Gastroesophageal sphincter (tissue), 4 donors: ENCODE measurements around the gene PNPLA1. TPM values are rescaled to one million over a fixed set of nuclear protein-coding genes. Genes with fewer than 3 reads are reported as not detected.

Source experiments
- ATAC-seq: fragments of 150-250 bp; one replicate; pipeline ENCODE4 v1.9.1; 2016; ENCODE audit warnings: mild to moderate bottlenecking, moderate library complexity
- H3K27ac ChIP-seq, 4 donors: fragments of 200-600 bp; sonication (generic) in 3 of 4; 1 replicate in 3 of 4; 2 replicates in 1 of 4; pipeline ENCODE4 v1.5.1; 2016 to 2019
- H3K27me3 ChIP-seq: fragments of 200-600 bp; sonication (generic); one replicate; pipeline ENCODE4 v1.5.1; 2019
- H3K36me3 ChIP-seq, 2 donors: fragments of 200-600 bp; sonication (generic); one replicate each; pipeline ENCODE4 v1.5.1; 2019; ENCODE audit warnings: control low read depth in 1 of 2
- H3K4me1 ChIP-seq, 3 donors: fragments of 200-600 bp; sonication (generic); 1 replicate in 2 of 3; 2 replicates in 1 of 3; pipeline ENCODE4 v1.5.1; 2016 to 2019; ENCODE audit warnings: control low read depth in 2 of 3
- H3K4me3 ChIP-seq, 2 donors: fragments of 200-600 bp; sonication (generic); one replicate each; pipeline ENCODE4 v1.5.1; 2019; ENCODE audit warnings: mild to moderate bottlenecking in 1 of 2, moderate library complexity in 1 of 2
- H3K9me3 ChIP-seq, 3 donors: fragments of 200-600 bp; sonication (generic); one replicate each; pipeline ENCODE4 v1.5.1; 2017 to 2019; ENCODE audit warnings: control low read depth in 2 of 3
- EP300 ChIP-seq: sonication (generic); formaldehyde crosslinking; IDR thresholded peaks from one replicate; pipeline ENCODE4 v1.6.1; 2017; ENCODE audit warnings: antibody characterized with exemption, mild to moderate bottlenecking
- POLR2A ChIP-seq, 2 donors: fragments of 450-650 bp; IDR thresholded peaks; one replicate each; pipeline ENCODE4 v1.6.1; 2017; ENCODE audit warnings: antibody characterized with exemption in 2 of 2, mild to moderate bottlenecking in 2 of 2, moderate library complexity in 1 of 2
- POLR2AphosphoS5 ChIP-seq: sonication (generic); formaldehyde crosslinking; IDR thresholded peaks from one replicate; pipeline ENCODE4 v1.6.1; 2017; ENCODE audit warnings: antibody characterized with exemption
- WGBS, 2 donors: methylation state at CpG; one replicate each; pipeline ENCODE4 v1.1.5; 2018; ENCODE audit warnings: low coverage in 1 of 2; 5-methylcytosine and 5-hydroxymethylcytosine counted together
- total RNA-seq, 4 donors: library from RNA; depleted of rRNA; stranded (reverse); fragments of >200 nt; gene quantifications; one replicate each; pipeline ENCODE4 v1.1.0, GENCODE V29; 2016
- TF ChIP-seq, protein P1 (sequence below), 4 experiments: fragments of 200-600 bp in 2 of 4; fragments of 450-650 bp in 2 of 4; sonication (generic) in 1 of 4; IDR thresholded peaks; one replicate each; pipeline ENCODE4 v1.5.1; 2017 to 2019; ENCODE audit warnings: antibody characterized with exemption in 4 of 4, mild to moderate bottlenecking in 2 of 4, moderate library complexity in 2 of 4

Gene PNPLA1
- total RNA-seq, 4 donors from 2014 or later, result not detected

DNA sequence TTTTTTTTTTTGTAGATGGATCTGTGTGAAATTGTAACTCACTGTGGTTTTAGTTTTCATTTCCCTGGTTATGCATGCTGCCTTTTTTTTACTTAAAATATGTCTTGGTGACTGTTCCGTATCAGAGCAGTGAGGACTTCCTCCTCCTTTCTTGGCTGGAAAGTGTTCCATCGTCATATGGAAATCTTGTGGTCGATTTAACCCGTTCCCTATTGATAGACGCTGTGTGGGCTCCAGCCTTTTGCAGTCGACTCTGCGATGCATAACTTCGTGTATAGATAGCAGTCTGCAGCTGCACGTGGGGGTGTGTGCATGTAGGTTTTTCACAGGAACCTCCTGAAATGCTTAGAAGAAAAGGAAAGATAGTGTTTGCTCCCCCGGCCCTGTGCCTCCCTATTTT lies 28.1 kb upstream of the PNPLA1 start:
- no peaks in the 10 kb centered on the region for H3K27me3 ChIP-seq
- 38 to 61% methylated on average over 5 to 7 of the region's 10 CpGs for WGBS, 2 donors
- TF ChIP-seq POLR2AphosphoS5 (no peak), EP300 (no peak), POLR2A (IDR thresholded peaks at IDR 0.05) (no peak)
- TF ChIP-seq, protein P1, sequence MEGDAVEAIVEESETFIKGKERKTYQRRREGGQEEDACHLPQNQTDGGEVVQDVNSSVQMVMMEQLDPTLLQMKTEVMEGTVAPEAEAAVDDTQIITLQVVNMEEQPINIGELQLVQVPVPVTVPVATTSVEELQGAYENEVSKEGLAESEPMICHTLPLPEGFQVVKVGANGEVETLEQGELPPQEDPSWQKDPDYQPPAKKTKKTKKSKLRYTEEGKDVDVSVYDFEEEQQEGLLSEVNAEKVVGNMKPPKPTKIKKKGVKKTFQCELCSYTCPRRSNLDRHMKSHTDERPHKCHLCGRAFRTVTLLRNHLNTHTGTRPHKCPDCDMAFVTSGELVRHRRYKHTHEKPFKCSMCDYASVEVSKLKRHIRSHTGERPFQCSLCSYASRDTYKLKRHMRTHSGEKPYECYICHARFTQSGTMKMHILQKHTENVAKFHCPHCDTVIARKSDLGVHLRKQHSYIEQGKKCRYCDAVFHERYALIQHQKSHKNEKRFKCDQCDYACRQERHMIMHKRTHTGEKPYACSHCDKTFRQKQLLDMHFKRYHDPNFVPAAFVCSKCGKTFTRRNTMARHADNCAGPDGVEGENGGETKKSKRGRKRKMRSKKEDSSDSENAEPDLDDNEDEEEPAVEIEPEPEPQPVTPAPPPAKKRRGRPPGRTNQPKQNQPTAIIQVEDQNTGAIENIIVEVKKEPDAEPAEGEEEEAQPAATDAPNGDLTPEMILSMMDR (IDR thresholded peaks at IDR 0.05), result no peak
- no peak overlapping the region for H3K4me3 ChIP-seq
- H3K9me3 ChIP-seq, result no peaks in the 10 kb centered on the region
- no peak for ATAC-seq
- peaks cover 0 to 3% of the 10 kb centered on the region in 2 donors for H3K36me3 ChIP-seq
- H3K4me1 ChIP-seq, result no peaks in the 10 kb centered on the region
- no peak overlapping the region for H3K27ac ChIP-seq

- ATAC-seq, result no peak
- 64 to 91% methylated on average over 5 of the region's 5 CpGs for WGBS, 2 donors
- TF ChIP-seq EP300, result no peak
- TF ChIP-seq POLR2AphosphoS5, result no peak
- TF ChIP-seq POLR2A (IDR thresholded peaks at IDR 0.05), result no peak
- TF ChIP-seq, protein P1 (IDR thresholded peaks at IDR 0.05), result no peak
- Histone ChIP-seq H3K27me3 (no peaks in the 10 kb centered on the region), H3K27ac (no peak overlapping the region), H3K4me3 (no peak overlapping the region), H3K9me3 (no peaks in the 10 kb centered on the region), H3K36me3 (peaks cover 0 to 3% of the 10 kb centered on the region in 2 donors), H3K4me1 (no peaks in the 10 kb centered on the region)
Measured at GRCh38 chr6:36242161-36242560, 27.7 kb upstream of the PNPLA1 start.

DNA sequence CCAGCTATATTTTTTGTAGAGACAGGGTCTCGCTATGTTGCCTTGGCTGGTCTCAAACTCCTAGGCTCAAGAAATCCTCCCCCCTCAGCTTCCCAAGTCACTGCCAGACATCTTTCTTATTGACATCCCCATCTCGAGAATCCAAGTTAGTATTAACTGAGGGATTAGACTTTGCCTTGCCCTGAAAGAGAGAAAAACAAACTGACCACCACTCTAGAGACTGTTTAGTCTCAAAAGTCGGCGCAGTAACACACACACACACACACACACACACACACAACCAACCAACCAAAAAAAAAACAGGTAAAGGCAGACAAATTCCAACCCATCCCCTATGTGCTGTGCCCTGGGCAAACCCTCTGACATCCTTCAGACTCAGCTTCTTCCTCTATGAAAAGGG lies 27.2 kb upstream of the PNPLA1 start:
- Histone ChIP-seq H3K4me3 (no peak overlapping the region), H3K9me3 (no peaks in the 10 kb centered on the region), H3K36me3 (peaks cover 0 to 3% of the 10 kb centered on the region in 2 donors), H3K27me3 (no peaks in the 10 kb centered on the region), H3K4me1 (peaks cover 0 to 4% (median 0%) of the 10 kb centered on the region in 3 donors), H3K27ac (no peak overlapping the region)
- WGBS, 2 donors, result 80% methylated on average over 4 of the region's 4 CpGs; no CpG with 5 or more reads in 1 of the 2 donors
- no peak for ATAC-seq
- no peak for TF ChIP-seq POLR2A (IDR thresholded peaks at IDR 0.05)
- TF ChIP-seq, protein P1 (IDR thresholded peaks at IDR 0.05), result no peak
- TF ChIP-seq EP300, result no peak
- no peak for TF ChIP-seq POLR2AphosphoS5

DNA sequence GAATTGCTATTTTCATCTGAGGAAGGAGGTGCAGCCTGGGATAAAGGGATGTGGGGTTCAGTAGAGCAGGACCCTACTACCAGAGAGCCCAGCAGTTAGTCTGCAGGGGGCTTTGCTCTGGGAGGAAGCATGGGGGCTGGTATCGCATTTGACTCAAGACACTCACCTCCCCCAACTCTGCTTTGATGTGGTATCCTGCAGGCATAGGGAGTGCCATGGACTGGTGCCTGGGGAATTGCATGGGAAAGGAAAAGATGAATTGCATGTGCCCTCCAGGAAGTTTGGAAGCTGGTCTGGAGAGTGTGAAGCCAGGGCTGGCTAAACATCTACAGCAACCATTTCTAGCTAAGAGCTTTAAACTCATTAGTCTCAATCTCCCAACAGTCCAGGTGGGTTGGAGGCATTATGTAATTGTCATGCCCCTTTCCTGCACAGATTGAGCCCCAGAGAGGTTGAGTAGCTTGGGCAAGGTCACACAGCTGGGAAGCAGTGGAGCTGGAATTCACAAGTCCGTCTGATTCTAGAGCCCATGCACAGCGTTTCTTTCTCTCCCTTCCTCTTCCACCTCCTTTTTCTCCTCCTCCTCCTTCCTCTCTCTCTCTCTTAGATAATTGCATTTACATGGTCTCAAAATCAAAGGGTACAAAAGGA lies 26.2 kb upstream of the PNPLA1 start:
- Histone ChIP-seq H3K36me3 (peaks cover 0 to 3% of the 10 kb centered on the region in 2 donors), H3K4me1 (peaks cover 0 to 4% (median 3%) of the 10 kb centered on the region in 3 donors), H3K27me3 (no peaks in the 10 kb centered on the region), H3K9me3 (no peaks in the 10 kb centered on the region), H3K4me3 (no peak overlapping the region), H3K27ac (no peak overlapping the region)
- no peak for ATAC-seq
- WGBS, 2 donors, result 79 to 98% methylated on average over 3 of the region's 3 CpGs
- TF ChIP-seq EP300, result no peak
- TF ChIP-seq POLR2A (IDR thresholded peaks at IDR 0.05), result no peak
- TF ChIP-seq, protein P1 (IDR thresholded peaks at IDR 0.05), result no peak
- TF ChIP-seq POLR2AphosphoS5, result no peak

DNA sequence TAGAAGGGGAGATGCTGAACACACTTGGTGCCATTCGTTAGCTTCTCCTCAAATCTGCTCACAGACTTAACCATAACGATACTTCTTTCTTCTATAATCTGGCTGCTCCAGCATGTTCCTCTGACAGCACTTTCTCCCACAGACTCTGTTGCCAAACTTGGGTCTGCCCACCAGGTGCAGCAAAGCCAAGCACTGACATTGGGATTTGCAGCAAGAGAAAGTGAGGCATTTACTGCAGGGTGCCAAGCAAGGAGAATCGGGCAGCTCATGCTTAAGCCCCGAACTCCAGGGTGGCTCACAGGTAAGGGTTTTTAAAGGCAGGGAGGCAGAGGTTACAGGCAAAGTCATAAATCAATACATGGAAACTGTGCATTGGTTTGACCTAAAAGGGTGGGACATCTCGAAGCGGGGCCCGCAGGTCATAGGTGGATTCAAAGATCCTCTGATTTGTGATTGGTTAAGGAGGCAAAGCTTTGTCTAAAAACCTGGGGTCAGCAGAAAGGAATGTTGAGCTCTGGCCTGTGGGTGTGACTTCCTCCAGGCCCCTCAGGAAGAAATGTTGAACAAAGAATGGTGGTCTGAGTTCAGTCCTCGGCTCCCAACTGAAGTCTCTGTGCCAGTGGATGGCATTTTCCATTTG lies 25.1 kb upstream of the PNPLA1 start:
- Histone ChIP-seq H3K27me3 (no peaks in the 10 kb centered on the region), H3K27ac (no peak overlapping the region), H3K4me1 (peaks cover 0 to 10% (median 4%) of the 10 kb centered on the region in 3 donors), H3K9me3 (no peaks in the 10 kb centered on the region), H3K36me3 (peaks cover 0 to 3% of the 10 kb centered on the region in 2 donors), H3K4me3 (no peak overlapping the region)
- no peak for TF ChIP-seq POLR2A (IDR thresholded peaks at IDR 0.05)
- TF ChIP-seq POLR2AphosphoS5, result no peak
- TF ChIP-seq, protein P1 (IDR thresholded peaks at IDR 0.05), result no peak
- no peak for TF ChIP-seq EP300
- ATAC-seq, result no peak
- 81 to 88% methylated on average over 6 to 7 of the region's 8 CpGs for WGBS, 2 donors
